Measurements from ENCODE around the gene FGFR3.

DNA sequence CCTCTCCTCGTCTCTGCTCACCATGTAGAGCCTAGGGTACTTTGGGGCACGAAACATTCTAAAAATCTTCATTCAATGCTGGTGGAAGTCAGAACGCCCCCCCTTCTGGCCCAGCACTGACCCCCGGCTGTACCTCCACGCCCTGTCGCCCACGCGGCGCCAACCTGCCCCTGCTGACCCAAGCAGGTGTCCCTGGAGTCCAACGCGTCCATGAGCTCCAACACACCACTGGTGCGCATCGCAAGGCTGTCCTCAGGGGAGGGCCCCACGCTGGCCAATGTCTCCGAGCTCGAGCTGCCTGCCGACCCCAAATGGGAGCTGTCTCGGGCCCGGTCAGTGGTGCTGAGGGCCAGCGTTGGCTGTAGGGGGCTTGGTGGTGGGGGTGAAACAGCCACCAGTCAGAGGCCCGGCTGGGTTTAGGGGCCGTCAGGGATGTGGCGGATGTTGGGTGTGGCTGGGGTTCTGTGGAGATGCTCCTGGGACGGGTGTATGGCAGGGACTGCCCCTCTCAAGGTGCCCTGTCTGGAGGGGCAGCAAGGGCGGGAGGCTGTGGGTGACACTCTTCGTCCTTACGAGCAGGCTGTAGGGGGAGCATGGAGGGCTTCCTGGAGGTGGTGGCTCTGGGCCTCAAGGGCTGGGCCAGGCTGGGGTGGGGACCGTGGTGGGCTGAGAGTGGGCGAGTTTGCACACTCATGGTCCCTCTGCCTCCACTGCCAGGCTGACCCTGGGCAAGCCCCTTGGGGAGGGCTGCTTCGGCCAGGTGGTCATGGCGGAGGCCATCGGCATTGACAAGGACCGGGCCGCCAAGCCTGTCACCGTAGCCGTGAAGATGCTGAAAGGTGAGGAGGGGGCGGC, 11.8 kb downstream of the FGFR3 start:
- TF ChIP-seq CTCF (IDR thresholded peaks at IDR 0.05; ENCODE audit: low read depth, low read length) = no peak
- no peak for TF ChIP-seq EZH2phosphoT487 (IDR thresholded peaks at IDR 0.05; ENCODE audit: low read depth)
